SK-N-SH (cell line): ENCODE measurements around the gene PCYT1A. TPM values are rescaled to one million over a fixed set of nuclear protein-coding genes. Genes with fewer than 3 reads are reported as not detected.

Experiments used
- CTCF ChIA-PET: fragments of 300-600, 350-600 bp; formaldehyde crosslinking; extraction: SDS; loops from one replicate; lab custom pipeline; 2021; lab: Yijun Ruan, JAX
- POLR2A ChIA-PET: fragments of 350-600 bp; sonication (Branson Sonifier 250); formaldehyde crosslinking; extraction: SDS; loops from one replicate; lab custom pipeline; 2020; ENCODE audit warnings: antibody characterized with exemption, inconsistent platforms; lab: Yijun Ruan, JAX
- DNase-seq: peaks from one replicate; pipeline ENCODE4 v3.0.0; 2012
- H2AFZ ChIP-seq: fragments of 200-600 bp; sonication (generic); 2 replicates; pipeline ENCODE4 v1.8.1; 2016; ENCODE audit warnings: antibody characterized with exemption, mild to moderate bottlenecking, low read depth
- H3F3A ChIP-seq: fragments of 200-600 bp; sonication (generic); replicated peaks from 2 replicates; pipeline ENCODE3; 2016; ENCODE audit warnings: antibody characterized with exemption, mild to moderate bottlenecking; ENCODE audit not compliant: insufficient read depth
- H3K27ac ChIP-seq, 2 experiments: fragments of 200-500 bp in 1 of 2; fragments of 200-600 bp in 1 of 2; sonication (Bioruptor generic) in 1 of 2; sonication (generic), shearing (Covaris generic) in 1 of 2; 2 replicates each; pipeline versions ENCODE4 v1.5.1 to v1.6.1; 2014 to 2016; ENCODE audit warnings: low read depth in 2 of 2, inconsistent platforms in 1 of 2, low read length in 1 of 2, mild to moderate bottlenecking in 1 of 2, mixed read lengths in 1 of 2
- H3K27me3 ChIP-seq: fragments of 200-600 bp; sonication (generic), shearing (Covaris generic); 2 replicates; pipeline ENCODE4 v1.6.1; 2016; ENCODE audit warnings: mixed run types; ENCODE audit not compliant: insufficient read depth
- H3K36me3 ChIP-seq, 2 experiments: fragments of 200-500 bp in 1 of 2; fragments of 200-600 bp in 1 of 2; sonication (Bioruptor generic) in 1 of 2; sonication (generic) in 1 of 2; replicated peaks in 1 of 2; 2 replicates each; pipeline versions ENCODE3 to v1.5.1; 2014 to 2016; ENCODE audit warnings: low read length in 1 of 2, mild to moderate bottlenecking in 1 of 2; ENCODE audit not compliant: insufficient read depth in 2 of 2, control insufficient read depth in 1 of 2
- H3K4me1 ChIP-seq, 2 experiments: fragments of 200-500 bp in 1 of 2; fragments of 200-600 bp in 1 of 2; sonication (Bioruptor generic) in 1 of 2; sonication (generic), shearing (Covaris generic) in 1 of 2; 2 replicates each; pipeline versions ENCODE4 v1.5.1 to v1.6.1; 2014 to 2016; ENCODE audit warnings: low read depth in 1 of 2, low read length in 1 of 2, mixed run types in 1 of 2; ENCODE audit not compliant: insufficient read depth in 2 of 2, control insufficient read depth in 1 of 2
- H3K4me2 ChIP-seq: fragments of 200-600 bp; sonication (generic), shearing (Covaris generic); 2 replicates; pipeline ENCODE4 v1.6.1; 2017; ENCODE audit warnings: mixed run types
- H3K4me3 ChIP-seq, 2 experiments: fragments of 200-500 bp in 1 of 2; fragments of 200-600 bp in 1 of 2; sonication (Bioruptor generic) in 1 of 2; sonication (generic), shearing (Covaris generic) in 1 of 2; 2 replicates each; pipeline versions ENCODE4 v1.5.1 to v1.8.1; 2014 to 2016; ENCODE audit warnings: low read depth in 2 of 2, inconsistent platforms in 1 of 2, low read length in 1 of 2, mild to moderate bottlenecking in 1 of 2, mixed read lengths in 1 of 2, moderate library complexity in 1 of 2
- H3K79me2 ChIP-seq: fragments of 200-600 bp; sonication (generic); 2 replicates; pipeline ENCODE4 v1.8.1; 2017; ENCODE audit warnings: mild to moderate bottlenecking; ENCODE audit not compliant: insufficient read depth
- H3K9ac ChIP-seq: fragments of 200-600 bp; sonication (generic); 2 replicates; pipeline ENCODE4 v1.6.1; 2017; ENCODE audit warnings: mixed run types
- H3K9me2 ChIP-seq: fragments of 200-600 bp; sonication (generic); 2 replicates; pipeline ENCODE4 v1.6.1; 2017; ENCODE audit warnings: mixed run types
- H3K9me3 ChIP-seq: fragments of 200-600 bp; sonication (generic); 2 replicates; pipeline ENCODE4 v1.6.1; 2017; ENCODE audit warnings: mixed run types, mild to moderate bottlenecking, moderate library complexity
- H4K20me1 ChIP-seq: fragments of 200-600 bp; sonication (generic); 2 replicates; pipeline ENCODE4 v1.6.1; 2017; ENCODE audit warnings: mild to moderate bottlenecking, mixed run types; ENCODE audit not compliant: insufficient read depth
- EP300 ChIP-seq, 2 experiments: IDR thresholded peaks; 2 replicates each; pipeline versions ENCODE4 v1.4.0 to v1.6.1; 2012; ENCODE audit warnings: borderline replicate concordance in 1 of 2, low read depth in 1 of 2, low read length in 1 of 2
- EZH2phosphoT487 ChIP-seq: fragments of 200-600 bp; sonication (generic); IDR thresholded peaks from 2 replicates; pipeline ENCODE4 v1.6.1; 2017; ENCODE audit warnings: low read depth, mixed run types, mild to moderate bottlenecking, antibody characterized with exemption, moderate library complexity, borderline replicate concordance
- FOXJ3 ChIP-seq: sonication (generic); formaldehyde crosslinking; IDR thresholded peaks from 2 replicates; pipeline ENCODE4 v1.5.1; 2020; ENCODE audit warnings: mild to moderate bottlenecking, missing genetic modification reagents
- FOXM1 ChIP-seq: IDR thresholded peaks from 2 replicates; pipeline ENCODE4 v1.4.0; 2012; ENCODE audit warnings: low read depth, mild to moderate bottlenecking
- GATA2 ChIP-seq: sonication (generic); formaldehyde crosslinking; IDR thresholded peaks from 2 replicates; pipeline ENCODE4 v1.5.0; 2020; ENCODE audit warnings: mild to moderate bottlenecking, missing genetic modification reagents
- JUND ChIP-seq: IDR thresholded peaks from 2 replicates; pipeline ENCODE4 v1.4.0; 2012
- MEF2A ChIP-seq: IDR thresholded peaks from 2 replicates; pipeline ENCODE4 v1.4.0; 2012; ENCODE audit warnings: low read depth, borderline replicate concordance
- MXI1 ChIP-seq: IDR thresholded peaks from 2 replicates; pipeline ENCODE4 v1.6.1; 2012; ENCODE audit warnings: mild to moderate bottlenecking, low read depth, low read length, improper control_type of control experiment
- NFIC ChIP-seq: IDR thresholded peaks from 2 replicates; pipeline ENCODE4 v1.4.0; 2012; ENCODE audit warnings: borderline replicate concordance
- RCOR1 ChIP-seq: fragments of 150-350 bp; IDR thresholded peaks from 2 replicates; pipeline ENCODE4 v1.6.1; 2017; ENCODE audit warnings: antibody characterized with exemption, low read length
- RFX5 ChIP-seq: IDR thresholded peaks from 2 replicates; pipeline ENCODE4 v1.6.1; 2012; ENCODE audit warnings: mild to moderate bottlenecking, improper control_type of control experiment, low read length
- RXRA ChIP-seq: IDR thresholded peaks from 2 replicates; pipeline ENCODE4 v1.4.0; 2012; ENCODE audit warnings: low read depth, mild to moderate bottlenecking, borderline replicate concordance
- SMC3 ChIP-seq: IDR thresholded peaks from 2 replicates; pipeline ENCODE4 v1.6.1; 2012; ENCODE audit warnings: low read depth, low read length, improper control_type of control experiment
- TAF1 ChIP-seq: IDR thresholded peaks from 2 replicates; pipeline ENCODE4 v1.6.1; 2012; ENCODE audit warnings: low read depth, mild to moderate bottlenecking, low read length, moderate library complexity, borderline replicate concordance
- YY1 ChIP-seq: IDR thresholded peaks from 2 replicates; pipeline ENCODE4 v1.4.0; 2012; ENCODE audit warnings: low read depth, mild to moderate bottlenecking
- WGBS: methylation state at CpG from one replicate; pipeline ENCODE4 v1.1.6; 2017; ENCODE audit warnings: low lambda C conversion rate; 5-methylcytosine and 5-hydroxymethylcytosine counted together
- polyA plus RNA-seq, 3 experiments: library from polyadenylated mRNA; depleted of rRNA; stranded (reverse); fragments of >200 nt; gene quantifications; 2 replicates each; pipeline ENCODE4 v1.2.3, GENCODE V29; 2012
- TF ChIP-seq, protein P1 (sequence below): IDR thresholded peaks from 2 replicates; pipeline ENCODE4 v1.6.1; 2012; ENCODE audit warnings: mild to moderate bottlenecking, low read depth, low read length, moderate library complexity
- TF ChIP-seq, protein P2 (sequence below): fragments of 150-350 bp; IDR thresholded peaks from 2 replicates; pipeline ENCODE4 v1.6.1; 2016; ENCODE audit warnings: mild to moderate bottlenecking, low read depth, low read length
- TF ChIP-seq, protein P3 (sequence below): fragments of 200-600 bp; sonication (generic); IDR thresholded peaks from 2 replicates; pipeline ENCODE4 v1.6.1; 2017; ENCODE audit warnings: antibody characterized with exemption, mild to moderate bottlenecking, moderate library complexity
- TF ChIP-seq, protein P4 (sequence below): IDR thresholded peaks from 2 replicates; pipeline ENCODE4; 2012
- TF ChIP-seq, protein P5 (sequence below): IDR thresholded peaks from 2 replicates; pipeline ENCODE4 v1.4.0; 2012; ENCODE audit warnings: low read depth

Gene PCYT1A
- polyA plus RNA-seq, 1 of the 3 experiments (the other 2 are of a cell fraction), result 45.9 TPM

DNA sequence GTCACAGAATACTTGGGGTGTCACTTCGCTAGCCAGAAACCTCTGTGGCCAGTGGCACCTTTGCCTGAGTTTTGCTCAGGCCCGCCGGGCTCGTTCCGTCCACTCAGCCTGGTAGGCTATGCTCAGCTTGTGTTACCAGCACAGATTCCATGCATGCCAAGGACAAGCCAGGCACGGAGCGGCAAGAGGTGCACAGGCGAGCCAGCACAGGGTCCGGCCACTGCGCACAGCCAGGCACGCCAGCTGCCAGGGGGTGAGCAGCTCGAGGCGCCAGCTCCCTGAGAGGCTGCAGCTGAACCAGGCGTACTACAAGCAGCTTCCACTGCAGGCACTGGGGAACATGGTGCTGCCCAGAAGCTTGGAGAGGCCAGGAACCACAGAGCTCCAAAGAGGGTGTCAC lies 14.7 kb downstream of the PCYT1A start:
- DNase-seq, result no peak
- Histone ChIP-seq H3K36me3 (peaks cover 8 to 13% of the 10 kb centered on the region in 2 experiments), H2AFZ (no peak overlapping the region), H3K9ac (no peak overlapping the region), H3K9me2 (no peaks in the 10 kb centered on the region), H3K4me2 (no peak overlapping the region), H3K79me2 (peaks cover 63% of the 10 kb centered on the region), H3K4me3 (no peak overlapping the region), H3K27me3 (no peaks in the 10 kb centered on the region), H3F3A (peaks cover 15% of the 10 kb centered on the region), H3K4me1 (peaks cover 0 to 13% of the 10 kb centered on the region in 2 experiments; a peak in 1 of 4 replicates), H4K20me1 (peaks cover 12% of the 10 kb centered on the region), H3K27ac (no peak overlapping the region), H3K9me3 (no peaks in the 10 kb centered on the region)
- ChIA-PET POLR2A (no interaction called here), CTCF (interaction anchor here (1.0 to 1.6 kb wide), 3 partner anchors 11 to 256 kb away, joined by 3 to 7 read pairs (median 3); no protein-coding TSS in a partner anchor)
- WGBS, result 95% methylated on average over 8 of the region's 14 CpGs
- TF ChIP-seq JUND (no peak), TAF1 (no peak), SMC3 (no peak), RCOR1 (no peak), YY1 (no peak), GATA2 (CRISPR knock-in tag) (no peak), RXRA (no peak), RFX5 (no peak), NFIC (no peak), FOXM1 (no peak), MXI1 (no peak), EZH2phosphoT487 (no peak), MEF2A (no peak), EP300 (IDR thresholded peaks at IDR 0.05; ENCODE audit: borderline replicate concordance in 1 of 2, low read depth in 1 of 2, low read length in 1 of 2) (no peak), FOXJ3 (CRISPR knock-in tag) (no peak)
- TF ChIP-seq, protein P1, sequence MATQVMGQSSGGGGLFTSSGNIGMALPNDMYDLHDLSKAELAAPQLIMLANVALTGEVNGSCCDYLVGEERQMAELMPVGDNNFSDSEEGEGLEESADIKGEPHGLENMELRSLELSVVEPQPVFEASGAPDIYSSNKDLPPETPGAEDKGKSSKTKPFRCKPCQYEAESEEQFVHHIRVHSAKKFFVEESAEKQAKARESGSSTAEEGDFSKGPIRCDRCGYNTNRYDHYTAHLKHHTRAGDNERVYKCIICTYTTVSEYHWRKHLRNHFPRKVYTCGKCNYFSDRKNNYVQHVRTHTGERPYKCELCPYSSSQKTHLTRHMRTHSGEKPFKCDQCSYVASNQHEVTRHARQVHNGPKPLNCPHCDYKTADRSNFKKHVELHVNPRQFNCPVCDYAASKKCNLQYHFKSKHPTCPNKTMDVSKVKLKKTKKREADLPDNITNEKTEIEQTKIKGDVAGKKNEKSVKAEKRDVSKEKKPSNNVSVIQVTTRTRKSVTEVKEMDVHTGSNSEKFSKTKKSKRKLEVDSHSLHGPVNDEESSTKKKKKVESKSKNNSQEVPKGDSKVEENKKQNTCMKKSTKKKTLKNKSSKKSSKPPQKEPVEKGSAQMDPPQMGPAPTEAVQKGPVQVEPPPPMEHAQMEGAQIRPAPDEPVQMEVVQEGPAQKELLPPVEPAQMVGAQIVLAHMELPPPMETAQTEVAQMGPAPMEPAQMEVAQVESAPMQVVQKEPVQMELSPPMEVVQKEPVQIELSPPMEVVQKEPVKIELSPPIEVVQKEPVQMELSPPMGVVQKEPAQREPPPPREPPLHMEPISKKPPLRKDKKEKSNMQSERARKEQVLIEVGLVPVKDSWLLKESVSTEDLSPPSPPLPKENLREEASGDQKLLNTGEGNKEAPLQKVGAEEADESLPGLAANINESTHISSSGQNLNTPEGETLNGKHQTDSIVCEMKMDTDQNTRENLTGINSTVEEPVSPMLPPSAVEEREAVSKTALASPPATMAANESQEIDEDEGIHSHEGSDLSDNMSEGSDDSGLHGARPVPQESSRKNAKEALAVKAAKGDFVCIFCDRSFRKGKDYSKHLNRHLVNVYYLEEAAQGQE, result no peak
- TF ChIP-seq, protein P2, sequence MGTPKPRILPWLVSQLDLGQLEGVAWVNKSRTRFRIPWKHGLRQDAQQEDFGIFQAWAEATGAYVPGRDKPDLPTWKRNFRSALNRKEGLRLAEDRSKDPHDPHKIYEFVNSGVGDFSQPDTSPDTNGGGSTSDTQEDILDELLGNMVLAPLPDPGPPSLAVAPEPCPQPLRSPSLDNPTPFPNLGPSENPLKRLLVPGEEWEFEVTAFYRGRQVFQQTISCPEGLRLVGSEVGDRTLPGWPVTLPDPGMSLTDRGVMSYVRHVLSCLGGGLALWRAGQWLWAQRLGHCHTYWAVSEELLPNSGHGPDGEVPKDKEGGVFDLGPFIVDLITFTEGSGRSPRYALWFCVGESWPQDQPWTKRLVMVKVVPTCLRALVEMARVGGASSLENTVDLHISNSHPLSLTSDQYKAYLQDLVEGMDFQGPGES, result no peak
- TF ChIP-seq, protein P3, sequence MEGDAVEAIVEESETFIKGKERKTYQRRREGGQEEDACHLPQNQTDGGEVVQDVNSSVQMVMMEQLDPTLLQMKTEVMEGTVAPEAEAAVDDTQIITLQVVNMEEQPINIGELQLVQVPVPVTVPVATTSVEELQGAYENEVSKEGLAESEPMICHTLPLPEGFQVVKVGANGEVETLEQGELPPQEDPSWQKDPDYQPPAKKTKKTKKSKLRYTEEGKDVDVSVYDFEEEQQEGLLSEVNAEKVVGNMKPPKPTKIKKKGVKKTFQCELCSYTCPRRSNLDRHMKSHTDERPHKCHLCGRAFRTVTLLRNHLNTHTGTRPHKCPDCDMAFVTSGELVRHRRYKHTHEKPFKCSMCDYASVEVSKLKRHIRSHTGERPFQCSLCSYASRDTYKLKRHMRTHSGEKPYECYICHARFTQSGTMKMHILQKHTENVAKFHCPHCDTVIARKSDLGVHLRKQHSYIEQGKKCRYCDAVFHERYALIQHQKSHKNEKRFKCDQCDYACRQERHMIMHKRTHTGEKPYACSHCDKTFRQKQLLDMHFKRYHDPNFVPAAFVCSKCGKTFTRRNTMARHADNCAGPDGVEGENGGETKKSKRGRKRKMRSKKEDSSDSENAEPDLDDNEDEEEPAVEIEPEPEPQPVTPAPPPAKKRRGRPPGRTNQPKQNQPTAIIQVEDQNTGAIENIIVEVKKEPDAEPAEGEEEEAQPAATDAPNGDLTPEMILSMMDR, result no peak
- TF ChIP-seq, protein P4, sequence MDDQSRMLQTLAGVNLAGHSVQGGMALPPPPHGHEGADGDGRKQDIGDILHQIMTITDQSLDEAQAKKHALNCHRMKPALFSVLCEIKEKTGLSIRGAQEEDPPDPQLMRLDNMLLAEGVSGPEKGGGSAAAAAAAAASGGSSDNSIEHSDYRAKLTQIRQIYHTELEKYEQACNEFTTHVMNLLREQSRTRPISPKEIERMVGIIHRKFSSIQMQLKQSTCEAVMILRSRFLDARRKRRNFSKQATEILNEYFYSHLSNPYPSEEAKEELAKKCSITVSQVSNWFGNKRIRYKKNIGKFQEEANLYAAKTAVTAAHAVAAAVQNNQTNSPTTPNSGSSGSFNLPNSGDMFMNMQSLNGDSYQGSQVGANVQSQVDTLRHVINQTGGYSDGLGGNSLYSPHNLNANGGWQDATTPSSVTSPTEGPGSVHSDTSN, result no peak
- TF ChIP-seq, protein P5, sequence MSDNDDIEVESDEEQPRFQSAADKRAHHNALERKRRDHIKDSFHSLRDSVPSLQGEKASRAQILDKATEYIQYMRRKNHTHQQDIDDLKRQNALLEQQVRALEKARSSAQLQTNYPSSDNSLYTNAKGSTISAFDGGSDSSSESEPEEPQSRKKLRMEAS, result no peak
